GM19463 (cell line): ENCODE measurements around the gene NPTX1.
"Not testable (repeated sequence)": the region's sequence is repeated elsewhere in the genome, so short reads cannot be mapped to it uniquely, and the experiment has no call there.

Experiments used
- ATAC-seq: cut with Tn5 transposase; IDR thresholded peaks from one replicate; pipeline ENCODE4 v1.9.1; 2021; ENCODE audit warnings: mild to moderate bottlenecking, moderate library complexity; ENCODE audit not compliant: unreplicated experiment

NPTX1 gene, protein sequence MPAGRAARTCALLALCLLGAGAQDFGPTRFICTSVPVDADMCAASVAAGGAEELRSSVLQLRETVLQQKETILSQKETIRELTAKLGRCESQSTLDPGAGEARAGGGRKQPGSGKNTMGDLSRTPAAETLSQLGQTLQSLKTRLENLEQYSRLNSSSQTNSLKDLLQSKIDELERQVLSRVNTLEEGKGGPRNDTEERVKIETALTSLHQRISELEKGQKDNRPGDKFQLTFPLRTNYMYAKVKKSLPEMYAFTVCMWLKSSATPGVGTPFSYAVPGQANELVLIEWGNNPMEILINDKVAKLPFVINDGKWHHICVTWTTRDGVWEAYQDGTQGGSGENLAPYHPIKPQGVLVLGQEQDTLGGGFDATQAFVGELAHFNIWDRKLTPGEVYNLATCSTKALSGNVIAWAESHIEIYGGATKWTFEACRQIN

DNA sequence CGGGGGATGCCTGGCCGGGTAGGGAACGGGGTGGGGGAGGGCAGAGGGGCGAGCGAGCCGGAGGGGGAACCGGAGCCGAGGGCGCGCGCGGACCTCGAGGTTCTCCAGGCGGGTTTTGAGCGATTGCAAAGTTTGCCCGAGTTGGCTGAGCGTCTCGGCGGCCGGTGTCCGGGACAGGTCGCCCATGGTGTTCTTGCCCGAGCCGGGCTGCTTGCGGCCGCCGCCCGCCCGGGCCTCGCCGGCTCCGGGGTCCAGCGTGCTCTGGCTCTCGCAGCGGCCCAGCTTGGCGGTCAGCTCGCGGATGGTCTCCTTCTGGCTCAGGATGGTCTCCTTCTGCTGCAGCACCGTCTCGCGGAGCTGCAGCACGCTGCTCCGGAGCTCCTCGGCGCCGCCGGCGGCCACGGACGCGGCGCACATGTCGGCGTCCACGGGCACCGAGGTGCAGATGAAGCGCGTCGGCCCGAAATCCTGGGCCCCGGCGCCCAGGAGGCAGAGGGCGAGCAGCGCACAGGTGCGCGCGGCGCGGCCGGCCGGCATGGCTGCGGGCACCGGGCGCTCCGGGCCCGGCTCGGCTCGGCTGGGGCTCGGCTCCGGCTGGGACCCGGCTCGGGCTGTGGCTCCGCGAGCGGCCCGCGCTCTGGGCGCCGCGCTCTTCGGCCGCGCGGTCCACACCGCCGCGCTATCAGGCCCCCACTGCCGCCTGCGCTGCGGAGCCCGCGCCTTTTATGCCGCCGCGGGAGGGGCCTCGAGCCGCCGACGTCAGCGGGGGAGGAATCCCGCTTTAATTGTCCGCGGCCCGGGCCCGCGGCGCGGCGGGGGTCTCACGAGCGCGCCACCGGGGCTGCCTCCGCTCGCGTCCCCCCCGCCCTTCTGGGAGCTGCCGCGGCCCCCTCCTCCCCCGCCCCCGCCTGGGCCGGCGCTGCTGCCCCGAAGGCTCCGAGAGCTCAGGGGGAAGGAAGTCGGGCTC, at the start of gene NPTX1:
Gene NPTX1 (minus strand): TSS at position 698 of the 967 bp plus-strand sequence. CDS start 161 bp downstream, at position 537.
- no peak for ATAC-seq

DNA sequence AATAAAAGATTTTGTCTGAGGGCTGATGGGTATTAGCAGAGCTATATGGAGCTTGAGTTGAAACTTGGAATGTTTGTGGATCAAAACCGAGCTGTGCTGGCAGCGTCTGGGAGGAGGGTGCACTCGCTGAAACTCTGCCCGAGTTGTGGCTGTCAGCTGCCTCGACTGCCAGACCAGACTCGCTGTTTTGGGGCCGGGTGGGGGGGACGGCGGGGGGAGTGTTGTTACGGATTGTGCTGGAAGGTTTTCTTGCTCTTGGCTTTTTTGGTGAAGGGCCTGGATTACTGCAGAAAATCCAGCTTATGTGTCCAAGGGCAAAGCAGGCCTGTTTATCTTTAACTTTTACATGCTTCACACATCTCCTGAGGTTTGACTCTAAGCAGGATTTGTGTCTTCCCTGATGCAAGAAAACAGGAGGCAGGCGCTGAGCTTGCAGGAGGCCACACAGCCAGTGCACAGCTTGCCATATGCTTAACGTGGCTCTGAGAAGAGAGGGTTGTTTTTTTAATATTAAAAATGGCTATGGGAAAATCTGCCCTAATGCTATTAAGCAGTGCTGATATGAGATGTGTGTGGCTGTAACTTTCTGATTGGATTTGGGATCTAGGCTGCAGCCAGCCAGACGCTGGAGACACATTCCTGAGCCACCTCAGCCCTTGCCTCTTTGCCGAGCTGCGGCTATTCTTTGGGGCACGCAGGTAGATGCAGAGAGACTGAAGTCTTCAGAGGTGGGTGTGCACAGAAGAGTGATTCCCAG, 47.7 kb upstream of the NPTX1 start:
- no peak for ATAC-seq

DNA sequence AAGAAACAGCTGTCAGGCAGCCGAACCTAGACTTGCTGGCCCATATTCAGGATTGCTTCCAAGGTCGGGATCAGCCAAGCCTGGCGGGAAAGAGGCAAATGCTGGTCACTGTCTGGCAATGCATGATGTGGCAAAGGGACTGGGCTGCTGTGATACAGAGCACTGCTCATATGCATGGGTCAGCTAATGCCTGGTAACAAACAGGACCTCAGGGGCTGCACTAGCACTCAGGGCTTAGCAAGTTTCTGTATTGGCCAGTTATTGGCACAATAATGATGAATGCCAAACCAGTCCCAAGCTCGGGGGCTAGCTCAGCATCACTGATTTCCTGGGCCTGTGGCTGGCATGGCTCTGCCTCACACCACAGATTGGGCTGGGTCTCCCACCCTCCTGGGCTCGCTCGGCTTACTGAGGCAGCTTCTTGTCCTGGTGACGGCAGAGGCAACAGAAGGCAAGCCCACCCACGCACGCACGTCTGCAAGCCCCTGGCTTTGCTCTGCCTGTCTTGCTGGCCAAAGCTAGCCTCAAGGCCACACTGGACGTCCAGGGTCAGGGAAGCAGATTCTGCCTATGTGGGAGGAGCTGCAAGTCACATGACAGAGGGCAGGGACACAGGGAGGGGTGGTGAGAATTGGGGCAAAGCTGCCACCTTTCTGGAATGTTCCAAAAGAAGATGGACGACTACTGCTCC, 46.8 kb upstream of the NPTX1 start:
- no peak for ATAC-seq

DNA sequence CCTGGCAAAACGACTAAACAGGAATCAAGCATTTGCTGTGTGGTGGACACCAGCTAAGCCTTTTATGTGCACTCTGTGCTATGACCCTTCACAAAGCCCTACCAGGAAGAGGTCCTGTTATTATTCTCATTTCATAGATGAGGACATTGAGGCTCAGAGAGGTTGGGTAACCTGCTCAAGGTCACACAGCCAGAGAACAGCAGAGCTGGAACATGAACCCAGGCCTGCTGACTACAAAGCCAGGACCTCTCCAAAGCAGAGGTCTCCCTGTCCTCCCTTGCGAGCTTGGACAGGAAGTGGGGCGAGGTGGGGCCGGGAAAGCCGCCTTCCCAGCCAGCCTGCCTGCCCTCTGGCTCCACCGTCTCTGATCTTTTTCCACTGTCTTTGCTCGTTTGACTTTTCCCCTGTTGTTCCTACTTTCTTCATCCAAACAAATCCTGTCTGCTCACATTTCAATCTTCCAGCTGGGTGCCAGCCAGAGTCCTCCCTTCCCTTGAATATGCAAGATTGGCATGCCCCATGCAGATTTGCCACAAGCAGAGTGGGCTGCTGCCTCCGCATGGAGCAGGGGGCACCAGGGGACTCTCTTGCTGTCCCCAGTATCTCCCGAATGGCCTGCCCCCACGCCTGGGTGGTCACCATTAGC, 44.5 kb upstream of the NPTX1 start:
- no peak for ATAC-seq

DNA sequence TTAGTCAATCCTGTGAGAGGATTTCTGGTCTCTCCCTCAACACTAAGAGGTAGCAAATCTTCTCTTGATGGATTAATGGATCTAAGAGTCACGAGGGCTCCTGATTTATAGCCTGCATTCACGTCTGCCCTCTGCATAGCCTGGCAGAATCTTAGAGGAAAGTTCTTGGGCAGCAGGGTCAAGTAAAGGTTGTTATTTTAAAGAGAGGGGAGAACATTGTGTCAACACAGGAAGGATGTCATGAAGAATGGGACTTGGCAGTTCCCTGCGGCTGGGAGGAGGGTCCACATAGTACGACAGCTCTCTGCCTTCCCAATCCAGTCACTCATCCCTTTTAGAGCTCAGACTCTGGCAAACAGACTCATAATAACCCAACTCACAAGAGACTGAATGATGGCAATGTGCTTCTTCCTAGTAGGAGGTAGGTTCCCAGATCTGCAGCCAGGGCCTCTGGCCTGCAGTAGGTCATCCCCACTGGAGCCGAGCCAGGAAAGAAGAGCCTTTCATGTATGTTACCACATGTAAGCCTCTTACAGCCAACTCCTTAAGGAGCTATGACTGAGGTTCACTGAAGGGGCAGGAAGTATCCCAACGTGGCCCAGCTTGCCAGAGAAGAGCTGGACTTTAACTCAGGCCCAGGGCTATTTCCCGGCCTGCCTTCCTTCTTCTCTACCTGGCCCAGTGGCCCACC, 42.8 kb upstream of the NPTX1 start:
- ATAC-seq: no peak

DNA sequence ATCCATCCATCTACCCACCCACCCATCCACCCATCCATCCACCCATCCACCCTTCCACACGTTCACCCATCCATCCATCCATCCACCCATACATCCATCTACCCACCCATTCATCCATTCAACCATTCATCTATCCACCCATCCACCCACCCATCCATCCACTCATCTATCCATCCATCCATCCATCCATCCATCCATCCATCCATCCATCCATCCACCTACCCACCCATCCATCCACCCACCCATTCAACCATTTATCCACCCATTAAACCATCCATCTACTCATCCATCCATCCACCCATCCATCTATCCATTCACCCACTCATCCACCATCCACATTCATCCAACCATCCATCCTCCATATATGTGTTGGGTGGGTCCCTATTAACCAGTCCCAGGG, 42.0 kb upstream of the NPTX1 start:
- ATAC-seq: no peak

DNA sequence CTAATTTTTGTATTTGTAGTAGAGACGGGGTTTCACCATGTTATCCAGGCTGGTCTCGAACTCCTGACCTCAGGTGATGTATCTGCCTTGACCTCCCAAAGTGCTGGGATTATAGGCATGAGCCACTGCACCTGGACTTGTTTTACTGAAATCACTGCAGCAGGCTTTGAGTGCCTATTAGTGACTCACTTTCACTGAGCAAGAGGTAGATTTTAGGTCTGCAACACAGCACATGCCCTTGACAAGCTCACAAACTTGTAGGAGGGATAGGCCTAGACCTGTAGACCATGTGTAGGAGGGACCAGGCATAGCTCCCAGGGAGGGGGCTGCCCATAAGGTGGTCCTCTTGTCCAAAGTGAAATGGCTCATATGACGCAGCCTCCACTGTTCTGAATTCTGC, 41.2 kb upstream of the NPTX1 start:
- ATAC-seq: no peak

DNA sequence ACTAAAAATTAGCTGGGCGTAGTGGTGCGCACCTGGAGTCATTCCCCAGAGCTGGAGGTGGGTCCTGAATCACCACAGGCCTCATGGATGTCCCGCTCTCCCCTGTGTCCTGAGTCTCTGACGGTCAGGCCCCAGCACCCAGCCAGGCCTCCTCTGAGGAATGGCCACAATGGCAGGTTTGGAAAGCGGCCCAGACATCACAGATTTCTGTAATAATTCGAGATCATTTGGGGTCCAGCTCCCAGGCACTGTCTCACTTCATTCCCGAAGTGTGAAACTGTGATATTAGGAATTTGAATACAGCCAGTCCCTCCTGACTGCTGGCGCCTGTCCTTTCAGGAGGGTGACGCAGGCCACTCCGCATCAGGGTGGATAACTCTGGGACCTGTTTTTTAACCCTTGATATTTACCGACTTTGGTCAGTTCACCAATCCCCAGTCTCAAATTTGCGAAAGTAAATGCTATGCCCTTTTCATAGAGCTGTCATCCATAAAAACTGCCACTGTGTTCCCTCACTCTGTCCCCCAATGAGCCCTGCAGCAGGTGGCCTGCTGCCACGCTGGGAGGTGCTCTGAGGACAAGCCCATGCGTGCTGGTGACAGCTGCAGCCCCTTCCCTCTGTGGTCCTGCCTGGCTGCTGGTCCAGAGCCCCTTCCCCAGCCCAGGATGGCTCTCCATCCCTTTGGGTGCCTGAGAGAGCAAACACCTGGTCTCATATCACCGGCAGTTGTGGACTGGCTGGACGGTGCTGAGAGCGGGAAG, 39.9 kb upstream of the NPTX1 start:
- ATAC-seq: no peak

DNA sequence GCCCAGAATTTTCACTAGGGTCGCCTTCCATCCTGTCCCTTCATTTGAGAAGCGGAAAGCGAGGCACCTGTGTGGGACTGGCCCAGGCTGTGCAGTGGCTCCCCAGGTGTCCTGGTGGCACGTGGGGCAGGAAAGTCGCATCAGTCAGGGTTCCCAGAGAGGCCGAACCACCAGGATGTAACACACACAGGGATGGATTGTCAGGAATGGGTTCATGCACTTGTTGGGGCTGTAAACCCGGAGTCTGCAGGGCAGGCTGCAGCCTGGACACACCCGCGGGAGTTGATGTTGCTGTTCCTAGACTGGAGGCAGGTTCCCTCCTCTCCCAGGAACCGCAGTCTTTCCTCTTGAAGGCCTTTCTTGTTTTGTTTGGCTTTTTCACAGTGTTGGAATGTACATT, 37.5 kb upstream of the NPTX1 start:
- no peak for ATAC-seq

DNA sequence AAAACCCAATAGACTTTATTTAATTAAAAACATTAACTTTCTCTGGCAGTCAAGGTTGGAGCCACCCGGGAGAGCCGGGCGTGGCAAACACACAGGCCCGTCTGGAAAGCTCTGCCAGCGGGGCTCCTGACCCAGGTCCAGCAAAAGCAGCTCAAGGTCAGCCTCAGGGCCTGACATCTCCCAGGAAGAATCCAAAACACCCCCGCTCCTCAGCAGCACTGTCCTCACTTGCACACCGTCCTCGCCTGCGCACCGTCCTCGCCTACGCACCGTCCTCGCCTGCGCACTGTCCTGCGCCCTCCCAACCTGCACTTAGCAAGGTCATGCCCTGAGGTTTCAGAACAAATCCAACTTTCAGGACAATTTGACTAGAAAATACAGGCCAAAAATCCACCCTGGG, 36.8 kb upstream of the NPTX1 start:
- no peak for ATAC-seq

DNA sequence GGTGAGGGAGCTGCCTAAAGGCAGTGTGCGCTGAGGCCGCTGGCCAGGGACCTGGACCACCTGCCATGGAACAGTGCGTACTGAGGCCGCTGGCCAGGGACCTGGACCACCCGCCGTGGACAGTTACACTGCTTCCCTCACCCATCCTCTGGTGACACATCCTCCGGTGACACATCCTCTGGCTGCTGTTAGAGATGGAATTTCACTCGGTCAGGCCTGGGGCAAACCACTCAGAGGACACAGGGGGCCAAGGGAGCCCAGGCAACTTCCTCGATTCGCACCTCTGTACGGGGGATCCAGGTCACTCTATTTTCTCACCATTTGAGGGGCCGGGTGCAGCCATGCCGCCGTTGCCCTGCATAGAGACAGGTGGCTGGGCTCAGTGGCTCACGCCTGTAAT, 35.8 kb upstream of the NPTX1 start:
- no peak for ATAC-seq

DNA sequence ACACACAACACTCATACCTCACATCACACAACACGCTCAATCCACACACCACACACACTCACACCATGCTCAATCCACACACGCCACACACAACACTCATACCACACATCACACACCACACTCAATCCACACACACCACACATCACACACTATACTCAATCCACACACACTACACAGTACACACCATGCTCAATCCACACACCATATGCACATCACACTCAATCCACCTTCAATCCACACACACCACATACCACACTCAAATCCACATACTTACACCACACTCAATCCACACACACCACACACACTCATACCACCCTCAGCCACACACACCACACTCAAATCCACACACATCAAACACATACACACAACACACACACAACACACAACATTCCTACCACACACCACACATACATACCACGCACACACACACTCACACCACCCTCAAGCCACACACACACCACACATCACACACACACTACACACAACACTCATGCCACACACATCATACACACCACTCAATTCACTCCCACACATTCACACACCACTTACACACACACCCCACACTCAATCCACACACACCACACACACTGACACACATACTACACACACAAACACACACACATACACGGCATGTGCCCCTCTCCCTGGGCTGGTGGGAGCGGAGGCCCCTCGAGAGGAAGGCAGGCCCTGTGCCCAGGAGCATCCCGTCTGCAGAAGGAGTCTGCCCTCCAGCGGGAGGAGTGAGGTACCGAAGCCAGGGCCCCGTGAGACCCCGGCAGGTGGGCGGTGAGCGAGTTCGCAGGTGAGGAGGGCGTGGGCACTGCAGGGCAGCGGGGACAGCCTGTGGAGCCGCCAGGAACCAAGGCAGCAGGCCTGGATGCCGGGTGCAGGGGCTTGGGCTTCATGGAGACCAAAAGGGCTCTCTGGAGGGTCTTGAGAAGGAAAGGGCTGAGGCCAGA, 35.1 kb upstream of the NPTX1 start:
- ATAC-seq: no peak

DNA sequence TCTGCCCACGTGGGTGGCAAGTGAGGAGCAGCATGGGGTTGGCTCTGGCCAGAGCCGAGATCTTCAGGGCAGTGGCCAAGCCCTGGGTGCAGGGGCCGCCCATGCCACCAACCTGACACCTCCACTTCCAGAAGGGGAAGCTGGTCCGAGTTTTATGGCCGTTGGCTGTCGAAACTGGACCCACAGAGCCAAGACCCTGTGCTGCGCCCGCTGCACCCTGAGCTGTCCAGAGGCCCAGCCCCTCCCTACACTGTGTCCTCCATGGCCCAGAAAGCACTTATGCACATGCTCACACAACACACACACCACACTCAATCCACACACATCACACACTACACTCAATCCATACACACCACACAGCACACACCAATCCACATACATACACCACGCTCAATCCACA, 34.4 kb upstream of the NPTX1 start:
- ATAC-seq: no peak

DNA sequence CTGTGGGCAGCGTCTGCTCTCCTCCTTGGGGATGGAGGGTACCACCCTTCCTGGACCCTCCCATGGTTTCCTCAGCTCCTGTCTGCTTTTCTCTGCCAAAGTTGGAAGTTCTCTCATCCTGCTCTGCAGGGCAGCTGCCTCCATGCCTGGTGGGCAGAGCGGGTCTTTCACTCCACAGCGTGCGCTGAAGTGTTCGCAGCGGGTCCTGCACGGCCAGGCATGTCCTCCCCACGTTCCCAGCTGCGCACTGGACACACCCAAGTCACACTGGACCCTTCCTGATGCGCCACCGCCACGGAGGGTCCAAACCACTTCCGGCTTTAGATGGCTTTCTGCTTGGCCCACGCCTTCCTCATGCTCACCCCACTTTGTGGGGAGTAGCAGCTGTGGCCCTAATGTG, 33.7 kb upstream of the NPTX1 start:
- ATAC-seq: no peak

DNA sequence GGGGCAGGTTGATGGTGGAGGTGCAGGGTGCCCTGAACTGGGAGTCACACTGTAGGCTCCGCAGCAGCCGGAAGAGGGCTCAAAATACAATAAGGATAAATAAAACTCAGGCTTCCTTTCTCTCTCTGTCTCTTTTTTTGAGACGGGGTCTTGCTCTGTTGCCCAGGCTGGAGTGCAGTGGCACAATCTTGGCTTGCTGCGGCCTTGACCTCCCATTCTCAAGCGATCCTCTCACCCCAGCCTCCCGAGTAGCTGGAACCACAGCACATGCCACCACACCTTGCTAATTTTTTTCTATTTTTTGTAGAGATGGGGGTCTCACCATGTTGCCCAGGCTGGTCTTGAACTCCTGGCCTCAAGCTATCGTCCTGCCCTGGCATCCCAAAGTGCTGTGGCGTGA, 32.9 kb upstream of the NPTX1 start:
- ATAC-seq: no peak

DNA sequence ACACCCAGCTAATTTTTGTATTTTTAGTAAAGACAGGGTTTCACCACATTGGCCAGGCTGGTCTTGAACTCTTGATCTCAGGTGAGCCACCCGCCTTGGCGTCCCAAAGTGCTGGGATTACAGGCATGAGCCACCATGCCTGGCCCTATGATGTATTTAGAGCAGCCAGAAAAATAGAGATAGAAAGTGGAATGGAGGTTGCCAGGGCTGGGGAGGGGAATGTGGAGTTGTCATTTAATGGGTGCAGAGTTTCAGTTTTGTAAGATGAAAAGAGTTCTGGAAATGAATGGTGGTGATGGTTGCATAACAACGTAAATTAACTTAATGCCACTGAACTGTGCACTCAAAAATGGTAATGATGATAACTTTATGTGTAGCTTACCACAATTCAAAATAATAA, 31.6 kb upstream of the NPTX1 start:
- no peak for ATAC-seq

DNA sequence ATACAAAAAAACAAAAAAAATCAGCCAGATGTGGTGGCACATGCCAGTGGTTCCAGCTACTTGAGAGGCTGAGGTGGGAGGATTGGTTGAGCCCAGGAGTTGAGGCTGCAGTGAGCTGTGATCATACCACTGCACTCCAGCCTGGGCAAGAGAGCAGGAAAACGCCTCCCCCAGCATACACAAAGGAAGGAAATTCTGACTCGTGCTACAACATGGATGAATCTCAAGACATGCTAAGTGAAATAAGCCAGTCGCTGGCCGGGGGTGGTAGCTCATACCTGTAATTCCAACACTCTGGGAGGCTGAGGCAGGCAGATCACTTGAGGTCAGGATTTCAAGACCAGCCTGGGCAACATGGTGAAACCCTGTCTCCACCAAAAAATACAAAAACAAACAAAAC, 30.8 kb upstream of the NPTX1 start:
- ATAC-seq: not testable (repeated sequence)
